Liver (tissue), 9 donors: Measurements from ENCODE around the gene EN2. TPM values are rescaled to one million over a fixed set of nuclear protein-coding genes. Genes with fewer than 3 reads are reported as not detected.

Experiments
- DNase-seq: peaks from one replicate; pipeline ENCODE4 v3.0.0-alpha.2; 2017; ENCODE audit warnings: low spot score
- H3K27ac ChIP-seq, 2 donors: one replicate each; pipeline ENCODE4 v1.7.0; 2013; ENCODE audit warnings: inconsistent platforms in 2 of 2, low read length in 2 of 2, control low read depth in 1 of 2, low read depth in 1 of 2, mild to moderate bottlenecking in 1 of 2
- H3K27me3 ChIP-seq, 4 donors: one replicate each; pipeline versions ENCODE4 v1.6.1 to v1.7.0; 2013; ENCODE audit warnings: low read length in 3 of 4, inconsistent platforms in 1 of 4, mild to moderate bottlenecking in 1 of 4, moderate library complexity in 1 of 4; ENCODE audit not compliant: control insufficient read depth in 4 of 4, insufficient read depth in 4 of 4
- H3K36me3 ChIP-seq, 4 donors: one replicate each; pipeline versions ENCODE4 v1.6.1 to v1.7.0; 2013; ENCODE audit warnings: low read length in 3 of 4, mild to moderate bottlenecking in 3 of 4, low read depth in 1 of 4, moderate library complexity in 1 of 4; ENCODE audit not compliant: control insufficient read depth in 4 of 4, insufficient read depth in 3 of 4
- H3K4me1 ChIP-seq, 4 donors: one replicate each; pipeline versions ENCODE4 v1.6.1 to v1.7.0; 2013; ENCODE audit warnings: low read length in 3 of 4, mild to moderate bottlenecking in 3 of 4, moderate library complexity in 1 of 4; ENCODE audit not compliant: control insufficient read depth in 4 of 4, insufficient read depth in 4 of 4
- H3K4me3 ChIP-seq, 3 donors: one replicate each; pipeline versions ENCODE4 v1.6.1 to v1.7.0; 2013; ENCODE audit warnings: low read length in 3 of 3, control low read depth in 1 of 3, low read depth in 1 of 3, mild to moderate bottlenecking in 1 of 3
- H3K9ac ChIP-seq, 2 donors: one replicate each; pipeline ENCODE4 v1.7.0; 2013; ENCODE audit warnings: low read length in 2 of 2, mild to moderate bottlenecking in 2 of 2, moderate library complexity in 2 of 2, control low read depth in 1 of 2, low read depth in 1 of 2
- H3K9me3 ChIP-seq, 4 donors: one replicate each; pipeline versions ENCODE4 v1.6.1 to v1.7.0; 2013; ENCODE audit warnings: low read length in 3 of 4; ENCODE audit not compliant: control insufficient read depth in 4 of 4
- ATF3 ChIP-seq: IDR thresholded peaks from 2 replicates; pipeline ENCODE4 v1.6.1; 2016; ENCODE audit warnings: antibody characterized with exemption
- CTCF ChIP-seq: fragments of 150-350 bp; IDR thresholded peaks from 2 replicates; pipeline ENCODE4 v1.5.1; 2017; ENCODE audit warnings: improper control_type of control experiment, low read depth, low read length; ENCODE audit not compliant: missing input control
- FOXA1 ChIP-seq: IDR thresholded peaks from 2 replicates; pipeline ENCODE4 v1.6.1; 2016; ENCODE audit warnings: antibody characterized with exemption
- GABPA ChIP-seq, 2 donors: IDR thresholded peaks in 1 of 2; conservative IDR thresholded peaks in 1 of 2; 2 replicates each; pipeline ENCODE4 v1.6.1; 2016; ENCODE audit warnings: antibody characterized with exemption in 2 of 2, mild to moderate bottlenecking in 1 of 2, moderate library complexity in 1 of 2
- HNF4A ChIP-seq, 2 donors: conservative IDR thresholded peaks; 2 replicates each; pipeline ENCODE4 v1.6.1; 2016; ENCODE audit warnings: antibody characterized with exemption in 2 of 2, mild to moderate bottlenecking in 2 of 2
- HNF4G ChIP-seq: IDR thresholded peaks from 2 replicates; pipeline ENCODE4 v1.6.1; 2016; ENCODE audit warnings: antibody characterized with exemption
- JUND ChIP-seq, 2 donors: IDR thresholded peaks; 2 replicates each; pipeline ENCODE4 v1.6.1; 2016; ENCODE audit warnings: antibody characterized with exemption in 2 of 2
- MAX ChIP-seq: IDR thresholded peaks from 2 replicates; pipeline ENCODE4 v1.6.1; 2016; ENCODE audit warnings: antibody characterized with exemption
- NR2F2 ChIP-seq: IDR thresholded peaks from 2 replicates; pipeline ENCODE4 v1.6.1; 2016; ENCODE audit warnings: antibody characterized with exemption
- RXRA ChIP-seq, 2 donors: IDR thresholded peaks; 2 replicates each; pipeline ENCODE4 v1.6.1; 2017 to 2018; ENCODE audit warnings: antibody characterized with exemption in 2 of 2, mild to moderate bottlenecking in 1 of 2
- SP1 ChIP-seq: IDR thresholded peaks from 2 replicates; pipeline ENCODE4 v1.6.1; 2018; ENCODE audit warnings: antibody characterized with exemption, mild to moderate bottlenecking
- TAF1 ChIP-seq: conservative IDR thresholded peaks from 2 replicates; pipeline ENCODE4 v1.6.1; 2016; ENCODE audit warnings: antibody characterized with exemption, mild to moderate bottlenecking
- YY1 ChIP-seq: IDR thresholded peaks from 2 replicates; pipeline ENCODE4 v1.6.1; 2016; ENCODE audit warnings: antibody characterized with exemption, mild to moderate bottlenecking
- ZBTB33 ChIP-seq: IDR thresholded peaks from 2 replicates; pipeline ENCODE4 v1.6.1; 2016; ENCODE audit warnings: antibody characterized with exemption
- WGBS: extraction: QIAGEN DNeasy Blood & Tissue Kit; methylation state at CpG from one replicate; pipeline ENCODE4 v1.1.7; 2013; 5-methylcytosine and 5-hydroxymethylcytosine counted together
- polyA plus RNA-seq, 2 donors: library from polyadenylated mRNA; stranded (reverse) in 1 of 2; unstranded in 1 of 2; fragments of 200-250 nt in 1 of 2; fragments of >200 nt in 1 of 2; fragmentation: Nextera tagmentation in 1 of 2; extraction: Ambion mirVana in 1 of 2; gene quantifications; one replicate each; pipeline versions ENCODE4 v1.2.1 to v1.2.3, GENCODE V29; 2013 to 2015
- total RNA-seq, 2 donors: library from RNA; depleted of rRNA; stranded (reverse); fragments of >200 nt; gene quantifications; one replicate each; pipeline ENCODE4 v1.2.3, GENCODE V29; 2014
- donor health status: healthy.
- donor health status: healthy.
- donor health status: healthy.
- donor health status: healthy.
- donor health status: healthy.

The EN2 gene
- total and polyA plus RNA-seq, 4 donors, result under 0.01 TPM; not detected in 3

- Histone ChIP-seq H3K9me3 (no peaks in the 10 kb centered on the region), H3K9ac (no peak overlapping the region), H3K27me3 (peaks cover 14 to 53% (median 34%) of the 10 kb centered on the region in 4 donors), H3K27ac (no peak overlapping the region), H3K4me3 (no peak overlapping the region), H3K36me3 (peaks cover 0 to 1% (median 0%) of the 10 kb centered on the region in 4 donors), H3K4me1 (peaks cover 14 to 22% (median 17%) of the 10 kb centered on the region in 4 donors)
- DNase-seq, result no peak
- TF ChIP-seq ZBTB33 (no peak), SP1 (no peak)
- 34% methylated on average over 3 of the region's 3 CpGs for WGBS
These were observed 3.7 kb downstream of the EN2 start for GRCh38 chr7:155461631-155462030.

- TF ChIP-seq HNF4G (no peak), JUND (IDR thresholded peaks at IDR 0.05) (no peak), GABPA (IDR thresholded peaks at IDR 0.05 in 1 of 2, conservative IDR thresholded peaks at IDR 0.05 in 1 of 2) (no peak), CTCF (no peak), MAX (no peak), NR2F2 (no peak), HNF4A (conservative IDR thresholded peaks at IDR 0.05) (no peak), FOXA1 (no peak), TAF1 (no peak), YY1 (no peak), RXRA (IDR thresholded peaks at IDR 0.05) (no peak), ATF3 (no peak)
- Histone ChIP-seq H3K27ac (no peak overlapping the region), H3K9ac (no peak overlapping the region), H3K4me1 (peaks cover 9 to 22% (median 20%) of the 10 kb centered on the region in 4 donors), H3K9me3 (no peaks in the 10 kb centered on the region), H3K4me3 (no peak overlapping the region), H3K36me3 (peaks cover 0 to 1% (median 0%) of the 10 kb centered on the region in 4 donors), H3K27me3 (peaks cover 19 to 49% (median 34%) of the 10 kb centered on the region in 4 donors)
- no peak for DNase-seq
- 13% methylated on average over 33 of the region's 33 CpGs for WGBS
These were observed 4.3 kb downstream of the EN2 start for GRCh38 chr7:155462163-155462735.
